Urothelium cell line (cell line): Measurements from ENCODE around the gene POMT1.
"Not testable (repeated sequence)": the region's sequence is repeated elsewhere in the genome, so short reads cannot be mapped to it uniquely, and the experiment has no call there.

Experiments
- DNase-seq: peaks from one replicate; pipeline ENCODE4 v3.0.0; 2011; ENCODE audit warnings: low spot score, mixed read lengths
- FAIRE-seq: peaks from 2 replicates; lab custom pipeline; 2011; peaks lifted over from hg19 to GRCh38; lab: Jason Lieb, UNC

Gene POMT1

DNA sequence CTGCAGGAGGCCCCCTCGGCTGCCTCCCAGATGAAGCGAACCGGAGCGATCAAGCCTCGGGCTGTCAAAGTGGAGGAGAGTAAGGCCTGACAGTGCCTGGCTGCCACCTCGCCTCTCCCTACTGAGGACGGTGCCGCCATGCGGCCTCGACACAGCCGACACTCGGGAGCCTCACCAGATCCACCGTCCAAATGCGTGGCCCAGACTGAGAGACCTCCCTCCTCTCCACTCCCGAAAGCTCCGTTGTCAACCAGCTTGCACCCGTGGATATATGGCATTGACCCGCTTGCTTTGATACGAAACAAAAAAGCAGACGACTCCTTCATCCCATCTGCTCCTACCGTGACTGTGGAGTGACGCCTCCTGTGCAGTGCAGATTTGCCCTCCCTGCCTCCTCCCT is 6.9 kb upstream of the POMT1 start:
- no peak for DNase-seq
- FAIRE-seq, result no peak

DNA sequence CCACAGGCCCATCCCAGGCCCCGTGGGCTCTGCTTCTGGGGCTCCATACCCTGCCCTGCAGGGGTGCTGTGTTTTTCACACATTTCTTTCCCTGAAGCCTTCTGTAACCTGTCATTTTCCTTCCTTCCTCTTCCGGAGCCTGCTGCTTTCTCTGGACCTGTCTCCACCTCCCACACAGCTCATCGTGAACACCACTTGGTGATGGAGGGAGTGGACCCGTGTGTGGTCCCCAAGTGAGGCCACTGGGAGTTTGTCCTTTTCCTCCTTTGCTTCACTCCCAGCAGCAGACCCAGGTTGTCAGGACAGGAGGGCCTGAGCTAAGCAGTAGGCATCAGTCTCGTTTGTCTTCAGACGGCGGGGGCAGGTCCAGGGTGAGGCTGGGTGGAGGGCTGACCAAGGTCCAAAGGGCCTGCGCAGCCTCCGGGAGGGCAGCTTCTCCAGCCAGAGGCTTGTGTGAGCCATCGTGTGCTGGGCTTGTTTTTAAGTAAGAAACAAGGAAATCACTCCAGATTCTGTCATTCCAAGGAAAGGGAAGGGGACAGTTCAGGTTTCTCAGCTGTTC is 5.8 kb upstream of the POMT1 start:
- DNase-seq (no peak), FAIRE-seq (no peak)

DNA sequence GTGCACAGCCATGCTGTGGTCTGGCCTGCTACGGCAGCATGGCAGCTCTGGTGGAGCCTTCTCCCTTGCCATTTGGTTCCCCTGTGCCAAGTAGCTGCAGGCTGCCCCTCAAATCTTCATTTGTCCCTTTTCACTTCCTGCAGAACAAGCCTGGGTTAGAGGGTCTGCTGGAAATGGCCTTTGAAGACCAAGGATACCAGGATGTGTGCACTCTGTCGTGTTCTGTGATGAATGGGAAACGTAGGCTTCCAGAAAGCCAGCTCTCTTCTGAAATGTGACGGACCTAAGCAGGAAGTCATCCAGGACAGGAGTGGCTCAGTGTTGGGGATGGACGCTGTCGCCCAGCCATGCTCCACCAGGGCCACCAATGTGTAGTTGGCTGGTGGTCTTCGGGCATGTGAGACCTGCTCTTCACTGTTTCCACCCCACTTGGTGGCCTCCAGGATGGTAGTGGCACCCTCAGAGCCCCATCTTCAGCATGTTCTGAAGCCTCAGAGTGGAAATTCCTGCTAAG is 3.4 kb upstream of the POMT1 start:
- DNase-seq, result no peak
- FAIRE-seq, result no peak

DNA sequence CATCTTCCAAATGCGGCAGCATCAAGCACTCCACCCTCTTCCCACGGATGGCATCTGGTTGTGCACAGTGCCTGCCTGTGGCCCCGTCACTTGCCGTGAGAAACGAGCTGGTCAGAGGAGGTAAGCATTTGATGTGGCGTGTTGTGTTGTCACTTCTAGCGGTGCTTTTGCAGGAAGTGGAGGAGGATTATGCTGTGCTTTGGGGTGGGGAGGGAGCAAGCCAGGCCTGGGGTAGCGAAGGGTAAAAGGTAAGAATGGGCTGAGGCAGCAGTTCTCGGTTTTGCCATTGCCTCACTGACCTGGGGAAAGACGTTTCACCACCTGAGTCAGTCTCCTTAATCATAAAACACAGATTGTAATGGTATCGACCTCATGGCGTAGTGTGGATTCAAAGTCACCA is 2.3 kb upstream of the POMT1 start:
- DNase-seq (no peak), FAIRE-seq (no peak)

DNA sequence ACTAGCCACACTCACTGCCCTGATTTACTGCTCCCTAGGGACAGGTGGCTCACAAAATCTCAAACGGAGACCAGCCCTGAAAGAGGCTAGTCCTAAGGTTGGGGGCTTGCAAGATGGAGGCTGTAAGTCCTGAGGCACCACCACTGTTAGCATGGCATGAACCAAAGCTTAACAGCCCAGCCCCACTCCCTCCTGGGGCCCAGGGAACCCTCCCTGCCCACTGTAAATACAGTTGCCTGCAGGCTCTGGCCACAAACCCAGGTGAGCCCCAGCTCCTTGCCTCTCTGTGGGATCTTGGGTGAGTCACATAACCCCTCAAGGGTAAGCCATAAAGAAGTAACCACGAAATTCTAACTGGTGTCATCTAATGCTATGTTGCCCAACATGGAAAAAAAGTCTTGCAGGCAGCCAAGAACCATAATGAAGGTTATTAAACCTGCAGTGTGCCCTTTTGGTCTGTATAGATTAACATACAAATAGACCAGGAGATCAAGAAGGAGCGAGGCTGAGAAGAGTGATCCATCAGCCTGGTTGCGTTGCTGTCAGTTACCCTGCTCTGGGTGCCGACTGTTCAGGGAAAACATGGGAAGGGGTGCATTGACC is 1.7 kb upstream of the POMT1 start:
- FAIRE-seq (no peak), DNase-seq (no peak)

DNA sequence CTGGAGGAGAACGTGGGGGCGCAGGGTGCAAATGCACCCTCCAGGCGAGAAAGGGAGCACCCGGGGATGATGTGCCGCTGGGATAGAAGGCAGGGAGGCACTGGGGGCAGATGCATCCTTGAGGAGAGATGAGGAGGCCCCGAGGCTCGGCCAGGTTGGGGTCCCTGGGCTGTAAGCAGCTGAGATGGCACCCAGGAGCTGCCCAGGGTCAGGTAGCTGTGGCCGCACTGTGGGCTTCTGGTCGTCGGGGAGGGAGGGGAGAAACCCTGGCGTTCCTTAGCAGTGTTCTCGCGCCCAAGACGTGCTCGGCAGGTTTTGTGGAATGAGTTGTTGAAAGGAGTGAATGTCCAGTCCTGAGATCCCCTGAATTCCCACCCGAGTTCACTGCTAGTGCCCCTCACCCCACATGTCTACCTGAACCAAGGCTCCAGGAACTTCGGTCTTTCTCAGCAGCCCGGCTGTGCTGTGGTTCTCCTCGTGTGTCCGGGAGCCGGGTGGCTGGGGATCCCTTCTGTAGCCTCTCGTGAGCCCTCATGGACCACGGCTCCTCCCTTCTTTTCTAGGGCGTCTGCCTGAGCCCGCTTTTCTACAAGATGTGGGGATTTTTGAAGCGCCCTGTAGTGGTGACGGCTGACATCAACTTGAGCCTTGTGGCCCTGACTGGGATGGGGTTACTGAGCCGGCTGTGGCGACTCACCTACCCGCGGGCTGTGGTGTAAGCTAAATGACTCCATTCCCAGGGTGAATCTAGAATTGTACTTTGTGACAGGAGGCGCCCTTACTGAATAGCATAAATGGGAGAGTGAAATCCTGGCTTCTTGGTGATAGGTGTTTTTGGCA is 1.1 kb downstream of the POMT1 start:
- FAIRE-seq (no peak), DNase-seq (no peak)

DNA sequence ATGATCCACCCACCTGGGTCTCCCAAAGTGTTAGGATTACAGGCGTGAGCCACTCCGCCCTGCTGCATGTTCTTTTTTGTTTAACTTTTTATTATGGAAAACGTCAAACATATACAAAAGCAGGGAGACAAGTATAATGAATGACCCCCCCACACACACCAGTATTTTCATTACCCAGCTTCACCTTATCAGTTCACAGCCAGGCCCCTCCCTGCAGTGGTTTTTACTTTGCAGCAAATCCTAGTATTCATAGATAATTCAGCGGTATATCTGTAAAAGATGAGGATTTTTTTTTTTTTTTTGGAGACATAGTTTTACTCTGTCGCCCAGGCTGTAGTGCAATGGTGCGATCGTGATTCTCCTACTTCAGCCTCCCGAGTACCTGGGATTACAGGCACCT is 2.3 kb downstream of the POMT1 start:
- FAIRE-seq (no peak), DNase-seq (no peak)

DNA sequence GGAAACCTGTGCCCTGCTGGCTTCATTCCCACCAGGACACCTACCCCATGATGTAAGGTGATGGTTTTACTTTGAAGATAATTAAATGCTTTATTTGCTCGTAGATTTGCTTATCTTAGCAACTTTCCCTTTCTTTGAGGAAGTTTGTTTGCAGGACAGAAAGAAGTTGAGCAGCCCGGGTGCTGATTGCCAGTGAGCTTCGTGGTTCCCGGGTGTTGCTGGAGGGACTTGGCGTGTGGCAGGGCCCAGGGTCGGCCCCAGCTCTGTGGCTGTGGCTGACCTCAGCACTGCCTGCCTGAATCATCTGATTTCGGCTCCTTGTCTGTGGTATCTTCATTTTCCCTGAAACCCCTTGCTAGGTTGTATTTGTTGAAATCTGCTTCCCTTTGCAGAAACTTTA is 8.7 kb downstream of the POMT1 start:
- DNase-seq (no peak), FAIRE-seq (no peak)

DNA sequence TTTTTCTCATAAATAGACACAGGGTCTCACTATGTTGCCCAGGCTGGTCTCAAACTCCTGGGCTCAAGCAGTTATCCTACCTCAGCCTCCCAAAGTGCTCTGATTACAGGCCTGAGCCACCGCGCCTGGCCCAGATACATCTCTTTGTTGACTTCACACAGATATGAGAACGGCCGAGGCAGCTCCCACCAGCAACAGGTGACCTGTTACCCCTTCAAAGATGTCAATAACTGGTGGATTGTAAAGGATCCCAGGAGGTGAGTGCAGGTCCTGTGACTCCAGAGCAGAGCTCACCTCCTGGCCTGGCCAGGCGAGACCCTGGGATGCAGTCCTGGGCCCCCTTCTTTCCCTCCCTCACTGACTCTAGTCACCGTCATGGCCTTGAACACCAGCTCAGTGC is 9.2 kb downstream of the POMT1 start:
- FAIRE-seq, result no peak
- no peak for DNase-seq

DNA sequence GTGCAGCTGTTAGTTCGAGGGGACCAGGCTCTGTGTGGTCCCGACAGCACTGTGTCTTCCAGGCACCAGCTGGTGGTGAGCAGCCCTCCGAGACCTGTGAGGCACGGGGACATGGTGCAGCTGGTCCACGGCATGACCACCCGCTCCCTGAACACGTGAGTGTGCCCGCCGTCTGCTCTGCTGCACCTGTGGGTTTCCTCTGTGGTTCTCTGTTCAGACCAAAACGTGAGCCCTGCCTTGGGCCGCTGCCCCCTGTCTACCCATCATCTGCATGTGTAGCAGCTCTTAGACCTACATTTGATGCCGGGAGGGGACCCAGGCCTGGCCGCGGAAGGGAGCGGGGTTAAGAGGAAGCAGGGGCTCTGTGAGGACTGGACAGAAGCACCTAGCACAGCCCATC is 10.5 kb downstream of the POMT1 start:
- DNase-seq (no peak), FAIRE-seq (no peak)

DNA sequence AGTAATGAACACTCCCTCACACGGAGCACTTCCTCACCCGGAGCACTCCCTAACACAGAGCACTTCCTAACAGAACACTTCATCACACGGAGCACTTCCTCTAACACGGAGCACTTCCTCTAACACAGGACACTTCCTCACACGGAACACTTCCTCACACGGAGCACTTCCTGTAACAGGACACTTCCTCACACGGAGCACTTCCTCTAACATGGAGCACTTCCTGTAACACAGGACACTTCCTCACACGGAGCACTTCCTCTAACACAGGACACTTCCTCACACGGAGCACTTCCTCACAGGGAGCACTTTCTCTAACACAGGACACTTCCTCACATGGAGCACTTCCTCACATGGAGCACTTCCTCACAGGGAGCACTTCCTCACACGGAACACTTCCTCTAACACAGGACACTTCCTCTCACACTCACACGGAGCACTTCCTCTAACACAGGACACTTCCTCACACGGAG is 12.9 kb downstream of the POMT1 start:
- not testable (repeated sequence) for DNase-seq
- peak; percentile 88 for FAIRE-seq

DNA sequence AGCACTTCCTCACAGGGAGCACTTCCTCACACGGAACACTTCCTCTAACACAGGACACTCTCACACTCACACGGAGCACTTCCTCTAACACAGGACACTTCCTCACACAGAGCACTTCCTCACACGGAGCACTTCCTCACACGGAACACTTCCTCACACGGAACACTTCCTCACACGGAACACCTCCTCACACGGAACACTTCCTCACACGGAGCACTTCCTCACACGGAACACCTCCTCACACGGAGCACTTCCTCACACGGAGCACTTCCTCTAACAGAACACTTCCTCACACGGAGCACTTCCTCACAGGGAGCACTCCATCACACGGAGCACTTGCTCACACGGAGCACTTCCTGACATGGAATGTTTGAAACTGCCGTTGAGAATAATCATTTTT is 13.4 kb downstream of the POMT1 start:
- peak; percentile 87 for FAIRE-seq

DNA sequence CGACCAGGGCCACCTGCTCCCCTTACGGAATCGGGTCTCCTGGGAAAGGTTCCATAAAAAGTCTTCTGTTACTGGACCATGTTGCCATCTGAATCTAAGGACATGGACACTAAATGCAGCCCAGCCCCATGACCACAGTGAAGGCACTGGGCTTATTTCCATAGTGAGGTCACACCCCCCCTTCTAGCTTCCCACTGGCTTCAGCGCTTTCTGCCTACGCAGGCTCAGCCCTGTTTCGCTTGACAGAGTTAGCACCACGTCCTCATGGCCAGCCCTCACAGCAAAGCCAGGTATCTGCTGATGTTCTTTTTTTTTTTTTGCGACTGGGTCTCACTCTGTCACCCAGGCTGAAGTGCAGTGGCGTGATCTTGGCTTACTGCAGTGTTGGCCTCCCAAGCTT is 14.2 kb downstream of the POMT1 start:
- FAIRE-seq (no peak), DNase-seq (no peak)

More for the DNA sequence above, 13.4 kb downstream of the POMT1 start:
- no peak for DNase-seq

DNA sequence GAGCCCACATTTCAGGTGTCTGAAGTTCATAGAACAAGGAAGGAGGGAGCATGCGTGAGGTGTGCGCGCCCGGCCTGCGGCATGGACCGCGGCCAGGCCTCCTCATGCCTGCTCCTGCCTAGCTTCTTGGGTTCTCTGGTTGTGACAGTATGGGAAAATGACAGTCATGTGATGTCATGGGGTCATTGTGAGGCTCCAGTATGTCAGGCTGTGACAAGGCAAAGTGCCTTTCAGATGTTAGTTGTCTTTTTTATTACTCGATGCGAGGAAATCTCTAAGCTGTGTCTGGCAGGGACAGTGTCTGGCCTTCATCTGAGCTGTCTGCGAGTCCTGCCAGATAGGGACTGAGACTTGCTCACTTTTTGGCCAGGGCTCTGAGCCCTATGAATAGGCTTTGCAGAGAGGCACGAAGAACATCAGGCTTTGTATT is 15.1 kb downstream of the POMT1 start:
- FAIRE-seq (no peak), DNase-seq (no peak)

DNA sequence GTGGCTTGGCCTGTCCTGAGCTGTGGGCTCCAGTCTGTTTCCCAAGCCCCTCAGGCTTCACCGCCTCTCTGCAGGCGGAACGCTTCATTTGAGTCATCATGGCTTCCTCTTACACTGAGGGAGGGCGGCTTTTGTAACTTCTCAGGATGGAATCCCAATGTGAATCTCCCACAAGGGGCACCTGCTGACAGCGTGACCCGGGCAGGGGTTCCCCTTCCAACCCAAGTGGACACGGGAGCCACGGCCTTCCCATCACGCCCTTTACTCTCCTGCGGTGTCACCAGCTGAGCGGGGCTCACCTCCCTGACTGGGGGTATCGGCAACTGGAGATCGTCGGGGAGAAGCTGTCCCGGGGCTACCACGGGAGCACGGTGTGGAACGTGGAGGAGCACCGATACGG is 15.8 kb downstream of the POMT1 start:
- FAIRE-seq (no peak), DNase-seq (no peak)

DNA sequence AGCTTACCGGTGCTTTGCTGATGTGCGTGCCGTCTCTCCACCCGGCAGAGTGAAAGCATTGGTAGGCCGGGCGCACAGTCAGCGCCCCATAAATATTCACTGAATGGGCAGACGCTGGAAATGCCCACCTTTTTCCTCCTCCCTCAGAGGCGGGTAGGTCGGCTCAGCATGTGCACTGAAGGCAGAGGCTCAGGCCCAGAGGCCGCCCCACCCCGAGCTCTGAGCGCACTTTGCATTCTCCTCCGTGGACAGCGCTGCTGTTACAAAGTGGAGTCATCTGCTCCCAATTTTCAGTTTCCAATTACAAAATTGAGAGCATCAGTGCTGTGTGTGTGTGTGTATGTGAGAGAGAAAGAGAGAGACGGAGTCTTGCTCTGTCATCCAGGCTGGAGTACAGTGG is 17.8 kb downstream of the POMT1 start:
- DNase-seq, result no peak
- no peak for FAIRE-seq

DNA sequence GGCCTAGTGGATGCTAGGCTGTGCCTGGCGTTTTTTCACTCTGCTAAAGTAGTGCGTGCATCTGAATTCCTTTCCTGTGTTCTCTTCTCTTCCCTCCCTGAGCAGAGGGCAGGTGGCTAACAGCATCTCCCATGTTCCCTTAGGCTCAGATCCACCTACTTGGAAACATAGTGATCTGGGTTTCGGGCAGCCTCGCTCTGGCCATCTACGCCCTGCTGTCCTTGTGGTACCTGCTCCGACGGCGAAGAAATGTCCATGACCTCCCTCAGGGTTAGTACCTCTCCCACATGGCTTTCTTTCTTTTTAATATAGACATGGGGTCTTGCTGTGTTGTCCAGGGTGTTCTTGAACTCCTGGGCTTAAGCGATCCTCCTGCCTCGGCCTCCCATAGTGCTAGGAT is 18.5 kb downstream of the POMT1 start:
- FAIRE-seq (no peak), DNase-seq (no peak)

DNA sequence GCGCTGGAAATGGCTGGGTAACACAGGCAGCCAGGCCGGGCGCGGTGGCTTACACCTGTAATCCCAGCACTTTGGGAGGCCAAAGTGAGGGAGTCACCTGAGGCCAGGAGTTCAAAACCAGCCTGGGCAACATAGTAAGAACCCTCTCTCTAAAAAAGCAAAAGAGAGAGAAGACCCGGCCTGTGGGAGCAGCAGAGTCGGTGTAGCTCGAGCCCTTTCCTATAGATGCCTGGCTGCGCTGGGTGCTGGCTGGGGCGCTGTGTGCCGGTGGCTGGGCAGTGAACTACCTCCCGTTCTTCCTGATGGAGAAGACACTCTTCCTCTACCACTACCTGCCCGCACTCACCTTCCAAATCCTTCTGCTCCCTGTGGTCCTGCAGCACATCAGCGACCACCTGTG is 19.1 kb downstream of the POMT1 start:
- FAIRE-seq (no peak), DNase-seq (no peak)

DNA sequence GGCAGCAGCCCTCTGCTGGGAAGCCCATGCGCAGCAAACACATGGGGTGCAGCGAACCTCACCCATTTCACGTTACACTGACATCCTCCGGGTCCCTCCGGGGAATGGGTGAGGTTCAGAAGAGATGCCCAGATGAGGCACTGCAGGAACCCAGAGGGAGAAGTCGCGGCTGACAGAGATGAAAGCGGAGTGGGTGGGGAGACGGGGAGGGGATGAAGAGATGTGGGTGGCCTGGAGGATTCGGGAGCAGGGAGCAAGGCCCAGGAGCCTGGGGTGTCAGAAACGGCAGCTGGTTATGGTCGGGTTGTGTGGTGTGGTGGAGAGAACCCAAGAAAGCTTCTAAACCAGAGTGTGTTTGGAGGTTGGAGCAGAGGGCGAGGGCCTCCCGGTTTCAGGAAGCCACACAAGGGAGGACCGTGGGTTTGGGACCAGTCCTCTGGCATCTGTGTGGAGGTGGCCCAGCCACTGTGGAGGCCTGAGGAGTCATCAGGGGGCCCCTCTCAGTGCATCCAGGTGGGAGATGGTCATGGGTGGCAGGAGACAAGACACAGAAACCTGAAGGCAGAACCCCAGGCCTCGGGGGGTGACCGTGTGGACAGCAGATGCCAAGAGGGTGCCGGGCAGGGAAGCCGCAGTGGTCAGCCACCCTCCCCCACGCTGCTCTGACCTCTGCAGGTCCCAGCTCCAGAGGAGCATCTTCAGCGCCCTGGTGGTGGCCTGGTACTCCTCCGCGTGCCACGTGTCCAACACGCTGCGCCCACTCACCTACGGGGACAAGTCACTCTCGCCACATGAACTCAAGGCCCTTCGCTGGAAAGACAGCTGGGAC is 19.8 kb downstream of the POMT1 start:
- DNase-seq (no peak), FAIRE-seq (no peak)

DNA sequence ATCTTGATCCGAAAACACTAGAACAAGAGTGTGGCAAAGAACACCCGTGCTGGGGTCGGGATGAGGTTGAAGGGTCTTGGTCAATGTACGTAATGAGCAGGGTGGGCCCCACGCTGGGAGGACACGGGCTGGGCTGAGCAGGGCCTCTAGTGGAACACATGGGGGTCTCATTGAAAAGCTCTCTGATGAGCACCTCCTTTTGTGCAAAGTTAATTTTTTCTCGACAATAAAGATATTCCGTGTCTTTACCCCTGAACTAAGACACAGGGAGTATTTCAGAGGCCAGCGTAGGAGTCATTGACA is 20.3 kb downstream of the POMT1 start:
- DNase-seq (no peak), FAIRE-seq (no peak)
